WERI-Rb-1 (cell line): ENCODE data around the gene ZCCHC13.
"Not testable (repeated sequence)": the region's sequence is repeated elsewhere in the genome, so short reads cannot be mapped to it uniquely, and the experiment has no call there.

ENCODE experiments used
- DNase-seq: peaks from one replicate; pipeline ENCODE4 v3.0.0-alpha.2; 2020
- H3K27ac ChIP-seq: fragments of 250-450 bp; sonication (Bioruptor Pico); 2 replicates; pipeline ENCODE4 v1.5.1; 2020; ENCODE audit warnings: mild to moderate bottlenecking, moderate library complexity
- H3K27me3 ChIP-seq: fragments of 250-450 bp; sonication (Bioruptor Pico); 2 replicates; pipeline ENCODE4 v1.5.1; 2021; ENCODE audit warnings: mild to moderate bottlenecking, low read depth, moderate library complexity; ENCODE audit not compliant: insufficient read depth, severe bottlenecking
- H3K36me3 ChIP-seq: fragments of 250-450 bp; sonication (Bioruptor Pico); 2 replicates; pipeline ENCODE4 v1.5.1; 2020; ENCODE audit warnings: mild to moderate bottlenecking, moderate library complexity
- H3K4me3 ChIP-seq: 2 replicates; pipeline ENCODE4 v1.5.1; 2011; ENCODE audit warnings: low read depth, mild to moderate bottlenecking, control low read depth, low read length
- H3K9me3 ChIP-seq: fragments of 250-450 bp; sonication (Bioruptor Pico); 2 replicates; pipeline ENCODE4 v1.5.1; 2021; ENCODE audit warnings: mild to moderate bottlenecking, moderate library complexity; ENCODE audit not compliant: severe bottlenecking
- CTCF ChIP-seq: IDR thresholded peaks from 2 replicates; pipeline ENCODE4 v1.5.1; 2011; ENCODE audit warnings: low read depth, mild to moderate bottlenecking, control low read depth, inconsistent platforms, low read length

Gene ZCCHC13

GRCh38 chrX:74324131-74324530, 20.2 kb downstream of the ZCCHC13 start:
- Histone ChIP-seq H3K27me3 (peaks cover 12% of the 10 kb centered on the region), H3K4me3 (no peak overlapping the region), H3K36me3 (no peaks in the 10 kb centered on the region), H3K9me3 (no peaks in the 10 kb centered on the region), H3K27ac (no peak overlapping the region)
- no peak for DNase-seq
- TF ChIP-seq CTCF = no peak

GRCh38 chrX:74325130-74326059, 21.4 kb downstream of the ZCCHC13 start:
- TF ChIP-seq CTCF = 0 out of 2 replicates have a peak, but pooled peaks have one; percentile 7
- no peaks in the 10 kb centered on the region for H3K9me3 ChIP-seq
- no peak overlapping the region for H3K4me3 ChIP-seq
- H3K27me3 ChIP-seq = peaks cover 16% of the 10 kb centered on the region
- DNase-seq = no peak
- no peak overlapping the region for H3K27ac ChIP-seq
- no peaks in the 10 kb centered on the region for H3K36me3 ChIP-seq

- no peaks in the 10 kb centered on the region for H3K9me3 ChIP-seq
- H3K4me3 ChIP-seq = no peak overlapping the region
- no peak for DNase-seq
- H3K36me3 ChIP-seq = no peaks in the 10 kb centered on the region
- no peak overlapping the region for H3K27ac ChIP-seq
- H3K27me3 ChIP-seq = peaks cover 19% of the 10 kb centered on the region
- TF ChIP-seq CTCF = no peak
Observed at GRCh38 chrX:74338852-74339251, 34.9 kb downstream of the ZCCHC13 start.

GRCh38 chrX:74340051-74340450, 36.1 kb downstream of the ZCCHC13 start:
- peaks cover 27% of the 10 kb centered on the region for H3K27me3 ChIP-seq
- H3K4me3 ChIP-seq = no peak overlapping the region
- TF ChIP-seq CTCF = no peak
- no peaks in the 10 kb centered on the region for H3K9me3 ChIP-seq
- H3K27ac ChIP-seq = no peak overlapping the region
- H3K36me3 ChIP-seq = no peaks in the 10 kb centered on the region
- no peak for DNase-seq

GRCh38 chrX:74342211-74342610, 38.2 kb downstream of the ZCCHC13 start:
- H3K9me3 ChIP-seq = not testable (repeated sequence)

GRCh38 chrX:74343343-74344279, 39.6 kb downstream of the ZCCHC13 start:
- Histone ChIP-seq H3K36me3 (no peaks in the 10 kb centered on the region), H3K9me3 (no peaks in the 10 kb centered on the region), H3K27me3 (peaks cover 38% of the 10 kb centered on the region), H3K4me3 (no peak overlapping the region), H3K27ac (no peak overlapping the region)
- peak; percentile 73 for TF ChIP-seq CTCF
- peak; percentile 52 for DNase-seq

More at GRCh38 chrX:74342211-74342610, 38.2 kb downstream of the ZCCHC13 start:
- not testable (repeated sequence) for H3K27ac ChIP-seq, H3K4me3 ChIP-seq, H3K36me3 ChIP-seq, DNase-seq
- H3K27me3 ChIP-seq = peaks cover 30% of the 10 kb centered on the region
